GM12878 (cell line): Measurements from ENCODE around the gene USF1. TPM values are rescaled to one million over a fixed set of nuclear protein-coding genes. Genes with fewer than 3 reads are reported as not detected.

Experiments
- ATAC-seq: fragments of 200-7000 bp; cut with Tn5 transposase; 3 replicates; pipeline ENCODE4 v1.9.1; 2020; ENCODE audit warnings: mild to moderate bottlenecking, moderate library complexity
- BruUV-seq: library from RNA; stranded (reverse); fragments of 400-500 nt; replicated peaks from 2 replicates; lab custom pipeline; 2021; lab: Mats Ljungman, UMichigan
- CTCF ChIA-PET: fragments of 300-600 bp; sonication (Branson Sonifier 250); formaldehyde crosslinking; extraction: SDS; loops from one replicate; lab custom pipeline; 2021; ENCODE audit warnings: inconsistent platforms; lab: Yijun Ruan, JAX
- POLR2A ChIA-PET: fragments of 350-600 bp; formaldehyde crosslinking; extraction: SDS; loops from one replicate; lab custom pipeline; 2021; ENCODE audit warnings: inconsistent platforms; lab: Charles Lee
- RAD21 ChIA-PET: fragments of 300-600 bp; sonication (Branson Sonifier 250); formaldehyde crosslinking; loops from one replicate; lab custom pipeline; 2023; ENCODE audit warnings: antibody characterized with exemption; ENCODE audit not compliant: unreplicated experiment; lab: Charles Lee
- SMC1A ChIA-PET: fragments of 300-600 bp; sonication (Branson Sonifier 250); formaldehyde crosslinking; loops from one replicate; lab custom pipeline; 2023; ENCODE audit not compliant: unreplicated experiment, uncharacterized antibody; lab: Charles Lee
- DNase-seq: peaks from one replicate; pipeline ENCODE4 v3.0.0-alpha.2; 2011; ENCODE audit warnings: low read depth, low spot score
- FAIRE-seq: peaks from 3 replicates; lab custom pipeline; 2011; peaks lifted over from hg19 to GRCh38; lab: Jason Lieb, UNC
- H2AFZ ChIP-seq: 2 replicates; pipeline ENCODE4 v1.6.0; 2011; ENCODE audit warnings: low read depth, low read length, control low read depth; ENCODE audit not compliant: control insufficient read depth
- H3K27ac ChIP-seq: 2 replicates; pipeline ENCODE4 v1.5.1; 2011; ENCODE audit warnings: control low read depth; ENCODE audit not compliant: control insufficient read depth, insufficient read depth
- H3K27me3 ChIP-seq, 2 experiments: replicated peaks in 1 of 2; 2 replicates each; pipeline versions ENCODE4 v1.6.0 to v1.6.1; 2011; ENCODE audit warnings: low read length in 1 of 2; ENCODE audit not compliant: control insufficient read depth in 2 of 2, insufficient read depth in 2 of 2
- H3K36me3 ChIP-seq, 2 experiments: 2 replicates each; pipeline ENCODE4 v1.5.1; 2011; ENCODE audit warnings: low read length in 1 of 2; ENCODE audit not compliant: control insufficient read depth in 2 of 2, insufficient read depth in 2 of 2
- H3K4me1 ChIP-seq: 2 replicates; pipeline ENCODE4 v1.6.1; 2011; ENCODE audit warnings: mild to moderate bottlenecking, low read length, moderate library complexity, mixed read lengths; ENCODE audit not compliant: control insufficient read depth, insufficient read depth
- H3K4me2 ChIP-seq: 2 replicates; pipeline ENCODE4 v1.6.0; 2011; ENCODE audit warnings: control low read depth; ENCODE audit not compliant: control insufficient read depth, insufficient read depth
- H3K4me3 ChIP-seq: fragments of 200-600 bp; sonication (generic); 2 replicates; pipeline ENCODE4 v1.5.1; 2016
- H3K79me2 ChIP-seq: 2 replicates; pipeline ENCODE4 v1.6.0; 2011; ENCODE audit warnings: low read length; ENCODE audit not compliant: control insufficient read depth, insufficient read depth
- H3K9ac ChIP-seq: 2 replicates; pipeline ENCODE4 v1.8.0; 2011; ENCODE audit warnings: low read length, control low read depth, mixed read lengths; ENCODE audit not compliant: control insufficient read depth, insufficient read depth
- H3K9me3 ChIP-seq: replicated peaks from 3 replicates; pipeline ENCODE4 v1.5.1; 2011; ENCODE audit warnings: mild to moderate bottlenecking, low read length; ENCODE audit not compliant: control insufficient read depth, insufficient read depth
- H4K20me1 ChIP-seq: 2 replicates; pipeline ENCODE4 v1.6.0; 2011; ENCODE audit not compliant: control insufficient read depth, insufficient read depth
- CBX5 ChIP-seq: sonication (generic); IDR thresholded peaks from 2 replicates; pipeline ENCODE4 v1.6.1; 2016; ENCODE audit warnings: low read depth, moderate library complexity, mild to moderate bottlenecking, inconsistent platforms
- CHD2 ChIP-seq: IDR thresholded peaks from 2 replicates; pipeline ENCODE4 v1.6.1; 2011; ENCODE audit warnings: low read depth, low read length, improper control_type of control experiment, borderline replicate concordance
- DPF2 ChIP-seq: fragments of 450-650 bp; IDR thresholded peaks from 2 replicates; pipeline ENCODE4 v1.6.1; 2017; ENCODE audit warnings: mild to moderate bottlenecking
- HDAC2 ChIP-seq: fragments of 200-600 bp; sonication (generic); IDR thresholded peaks from 2 replicates; pipeline ENCODE4 v1.6.1; 2017
- IKZF1 ChIP-seq: fragments of 450-650 bp; conservative IDR thresholded peaks from 2 replicates; pipeline ENCODE4 v1.6.1; 2017; ENCODE audit warnings: antibody characterized with exemption, mild to moderate bottlenecking
- IKZF2 ChIP-seq, 2 experiments: fragments of 450-650 bp; IDR thresholded peaks; 2 replicates each; pipeline ENCODE4 v1.6.1; 2017; ENCODE audit warnings: mild to moderate bottlenecking in 2 of 2, moderate library complexity in 2 of 2
- KDM1A ChIP-seq: fragments of 200-600 bp; sonication (generic); IDR thresholded peaks from 2 replicates; pipeline ENCODE4 v1.6.1; 2016; ENCODE audit warnings: borderline replicate concordance
- MEF2A ChIP-seq: IDR thresholded peaks from 2 replicates; pipeline ENCODE4 v1.6.1; 2011; ENCODE audit warnings: low read depth, mild to moderate bottlenecking, low read length, moderate library complexity; ENCODE audit not compliant: insufficient read depth
- RAD51 ChIP-seq: fragments of 450-650 bp; IDR thresholded peaks from 2 replicates; pipeline ENCODE4 v1.6.1; 2016; ENCODE audit warnings: moderate library complexity, mild to moderate bottlenecking, inconsistent platforms
- RB1 ChIP-seq: fragments of 450-650 bp; formaldehyde crosslinking; IDR thresholded peaks from 2 replicates; pipeline ENCODE4 v1.6.1; 2017; ENCODE audit warnings: mild to moderate bottlenecking, borderline replicate concordance
- RUNX3 ChIP-seq: IDR thresholded peaks from 2 replicates; pipeline ENCODE4 v1.6.1; 2012; ENCODE audit warnings: low read length, inconsistent platforms
- STAT1 ChIP-seq: fragments of 450-650 bp; conservative IDR thresholded peaks from 2 replicates; pipeline ENCODE4 v1.6.1; 2014; ENCODE audit warnings: antibody characterized with exemption, mild to moderate bottlenecking
- TAF1 ChIP-seq: IDR thresholded peaks from 2 replicates; pipeline ENCODE4 v1.6.1; 2011; ENCODE audit warnings: mild to moderate bottlenecking, low read depth, low read length, borderline replicate concordance
- ZNF622 ChIP-seq: fragments of 450-650 bp; IDR thresholded peaks from 2 replicates; pipeline ENCODE4 v1.6.1; 2017; ENCODE audit warnings: mild to moderate bottlenecking, inconsistent platforms
- WGBS: methylation state at CpG from one replicate; pipeline ENCODE4 v1.1.6; 2016; ENCODE audit warnings: low lambda C conversion rate; ENCODE audit not compliant: insufficient replicate concordance, insufficient coverage; ENCODE audit errors: missing lambda C conversion rate; 5-methylcytosine and 5-hydroxymethylcytosine counted together
- in situ Hi-C: fragments of 300-500 bp; cut with MboI; formaldehyde crosslinking; loops from 9 replicates; pipeline ENCODE4 v1.14.3; 2018; ENCODE audit warnings: mixed read lengths
- intact Hi-C: fragments of 100-400 bp; cut with micrococcal nuclease; formaldehyde crosslinking; loops from one replicate; pipeline ENCODE4 v1.14.2; 2022; ENCODE audit not compliant: unreplicated experiment
- polyA plus RNA-seq, 11 experiments: library from polyadenylated mRNA; depleted of rRNA in 4 of 11; unstranded in 6 of 11; stranded (reverse) in 5 of 11; fragments of >200 nt; fragmentation: Nextera tagmentation in 4 of 11; fragmentation: Illumina TruSeq in 1 of 11; extraction: Ambion mirVana in 4 of 11; extraction: Trizol in 1 of 11; gene quantifications; 1 replicate in 1 of 11; 2 replicates in 10 of 11; pipeline versions ENCODE4 v1.2.1 to v1.2.3, GENCODE V29; 2011 to 2016; ENCODE audit warnings: inconsistent platforms in 2 of 11, missing spikeins in 2 of 11, low read depth in 1 of 11
- total RNA-seq, 4 experiments: library from RNA; depleted of rRNA in 3 of 4; stranded (reverse); fragments of >200 nt in 3 of 4; fragmentation: Illumina TruSeq in 1 of 4; extraction: Trizol in 1 of 4; gene quantifications; 2 replicates each; pipeline versions ENCODE4 v1.2.1 to v1.2.3, GENCODE V29; 2013 to 2021
- TF ChIP-seq, protein P1 (sequence below): fragments of 450-650 bp; formaldehyde crosslinking; IDR thresholded peaks from 2 replicates; pipeline ENCODE4 v1.4.0; 2020; ENCODE audit warnings: mild to moderate bottlenecking, moderate library complexity
- TF ChIP-seq, protein P2 (sequence below), 3 experiments: IDR thresholded peaks in 2 of 3; conservative IDR thresholded peaks in 1 of 3; 2 replicates each; pipeline ENCODE4 v1.5.1; 2011; ENCODE audit warnings: low read depth in 3 of 3, low read length in 3 of 3, mild to moderate bottlenecking in 3 of 3, control low read depth in 2 of 3, moderate library complexity in 2 of 3, inconsistent platforms in 1 of 3, mixed read lengths in 1 of 3; ENCODE audit not compliant: control insufficient read depth in 2 of 3, insufficient read depth in 1 of 3; ENCODE audit errors: extremely low read depth in 1 of 3
- TF ChIP-seq, protein P3 (sequence below): fragments of 450-650 bp; IDR thresholded peaks from 2 replicates; pipeline ENCODE4 v1.6.1; 2017; ENCODE audit warnings: borderline replicate concordance

The USF1 gene
- total and polyA plus RNA-seq, 10 of the 15 experiments (the other 5 are each of a cell fraction or from before 2014, with no cell fraction given), result 9.4 to 92.1 (median 53.5) TPM

DNA sequence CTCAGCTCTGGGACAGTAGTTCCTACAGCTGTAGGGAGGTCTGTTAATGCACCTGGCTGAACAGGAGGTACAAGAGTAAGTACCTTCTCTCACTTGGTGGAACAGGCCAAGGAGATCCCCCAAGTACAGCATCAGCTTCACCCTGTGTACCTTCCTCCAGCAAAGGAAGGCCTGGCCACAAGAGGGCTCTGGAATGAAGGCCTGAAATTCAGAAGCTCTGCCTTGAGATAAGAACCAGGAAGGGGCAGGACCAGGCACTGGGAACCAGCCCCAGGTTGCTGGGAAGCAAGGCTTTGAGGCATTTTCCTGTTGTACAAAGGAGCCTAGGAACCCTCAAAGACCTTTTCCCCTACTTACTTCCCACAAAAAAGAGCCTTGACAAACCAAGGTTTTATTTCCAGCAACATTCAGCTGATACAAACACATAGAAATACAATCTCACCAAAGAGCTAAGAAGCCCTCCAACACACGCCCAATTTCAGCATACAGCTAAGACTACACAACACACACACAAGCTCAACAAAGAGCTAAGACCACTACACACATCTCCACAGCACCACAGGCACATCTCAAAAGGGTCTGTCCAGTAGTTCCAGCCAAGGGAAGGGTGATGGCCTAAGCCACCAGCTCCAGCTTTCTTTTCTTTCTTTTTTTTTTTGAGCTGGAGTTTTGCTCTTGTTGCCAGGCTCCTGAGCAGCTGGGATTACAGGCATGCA is 48.3 kb downstream of the USF1 start:
- Histone ChIP-seq H3K79me2 (no peaks in the 10 kb centered on the region), H3K4me2 (no peak overlapping the region), H3K9ac (no peak overlapping the region), H3K27me3 (no peaks in the 10 kb centered on the region), H3K36me3 (peaks cover 5 to 17% of the 10 kb centered on the region in 2 experiments; a peak in 3 of 4 replicates), H3K27ac (peak overlapping the region; percentile 33; the same call in 1 of the 2 replicates), H4K20me1 (no peaks in the 10 kb centered on the region), H3K4me1 (peaks cover 3% of the 10 kb centered on the region; the same call in 1 of the 2 replicates), H3K4me3 (no peak overlapping the region), H2AFZ (no peak overlapping the region), H3K9me3 (no peaks in the 10 kb centered on the region)
- POLR2A ChIA-PET, result interaction anchor here (0.6 to 1.7 kb wide), 12 partner anchors 10 to 100 kb away, joined by 3 to 13 read pairs (median 4); partner anchors contain the start of genes ARHGAP30, KLHDC9 and TSTD1
- 0% methylated on average over 1 of the region's 1 CpG for WGBS
- FAIRE-seq, result peak; percentile 83
- RAD21 ChIA-PET, result interaction anchor here (0.8 to 2.5 kb wide), 28 partner anchors 8 to 319 kb away, joined by 3 to 42 read pairs (median 5); partner anchors contain the start of genes ARHGAP30, DEDD, F11R and KLHDC9
- SMC1A ChIA-PET, result interaction anchor here (0.6 to 4.7 kb wide), 32 partner anchors 9 to 743 kb away, joined by 3 to 70 read pairs (median 4); partner anchors contain the start of genes ARHGAP30, DEDD, F11R and ITLN2
- ATAC-seq, result peak; percentile 93
- CTCF ChIA-PET, result interaction anchor here (0.6 to 9.7 kb wide), 40 partner anchors 9 to 384 kb away, joined by 3 to 147 read pairs (median 5); partner anchors contain the start of genes ARHGAP30, B4GALT3, DEDD and F11R
- no peak for DNase-seq
- in situ Hi-C loops (no loop called here), intact Hi-C loops (loop anchor here (1.0 kb wide), 2 partner anchors 100 to 142 kb away; no protein-coding TSS in a partner anchor)
- BruUV-seq, result no TSS peak
- TF ChIP-seq ZNF622 (no peak), DPF2 (no peak), KDM1A (no peak), HDAC2 (no peak), MEF2A (no peak), RAD51 (no peak), CBX5 (0 out of 2 replicates have a peak, but pooled peaks have one; percentile 45), IKZF1 (0 out of 2 replicates have a peak, but pooled peaks have one; percentile 22), CHD2 (no peak), RB1 (no peak), TAF1 (no peak), STAT1 (no peak), RUNX3 (peak; percentile 26; the same call in 1 of the 2 replicates), IKZF2 (IDR thresholded peaks at IDR 0.05) (peak in 1 of 2 experiments; percentile 34; a peak in 1 of 4 replicates)
- TF ChIP-seq, protein P1, sequence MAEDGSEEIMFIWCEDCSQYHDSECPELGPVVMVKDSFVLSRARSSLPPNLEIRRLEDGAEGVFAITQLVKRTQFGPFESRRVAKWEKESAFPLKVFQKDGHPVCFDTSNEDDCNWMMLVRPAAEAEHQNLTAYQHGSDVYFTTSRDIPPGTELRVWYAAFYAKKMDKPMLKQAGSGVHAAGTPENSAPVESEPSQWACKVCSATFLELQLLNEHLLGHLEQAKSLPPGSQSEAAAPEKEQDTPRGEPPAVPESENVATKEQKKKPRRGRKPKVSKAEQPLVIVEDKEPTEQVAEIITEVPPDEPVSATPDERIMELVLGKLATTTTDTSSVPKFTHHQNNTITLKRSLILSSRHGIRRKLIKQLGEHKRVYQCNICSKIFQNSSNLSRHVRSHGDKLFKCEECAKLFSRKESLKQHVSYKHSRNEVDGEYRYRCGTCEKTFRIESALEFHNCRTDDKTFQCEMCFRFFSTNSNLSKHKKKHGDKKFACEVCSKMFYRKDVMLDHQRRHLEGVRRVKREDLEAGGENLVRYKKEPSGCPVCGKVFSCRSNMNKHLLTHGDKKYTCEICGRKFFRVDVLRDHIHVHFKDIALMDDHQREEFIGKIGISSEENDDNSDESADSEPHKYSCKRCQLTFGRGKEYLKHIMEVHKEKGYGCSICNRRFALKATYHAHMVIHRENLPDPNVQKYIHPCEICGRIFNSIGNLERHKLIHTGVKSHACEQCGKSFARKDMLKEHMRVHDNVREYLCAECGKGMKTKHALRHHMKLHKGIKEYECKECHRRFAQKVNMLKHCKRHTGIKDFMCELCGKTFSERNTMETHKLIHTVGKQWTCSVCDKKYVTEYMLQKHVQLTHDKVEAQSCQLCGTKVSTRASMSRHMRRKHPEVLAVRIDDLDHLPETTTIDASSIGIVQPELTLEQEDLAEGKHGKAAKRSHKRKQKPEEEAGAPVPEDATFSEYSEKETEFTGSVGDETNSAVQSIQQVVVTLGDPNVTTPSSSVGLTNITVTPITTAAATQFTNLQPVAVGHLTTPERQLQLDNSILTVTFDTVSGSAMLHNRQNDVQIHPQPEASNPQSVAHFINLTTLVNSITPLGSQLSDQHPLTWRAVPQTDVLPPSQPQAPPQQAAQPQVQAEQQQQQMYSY, result no peak
- TF ChIP-seq, protein P2, sequence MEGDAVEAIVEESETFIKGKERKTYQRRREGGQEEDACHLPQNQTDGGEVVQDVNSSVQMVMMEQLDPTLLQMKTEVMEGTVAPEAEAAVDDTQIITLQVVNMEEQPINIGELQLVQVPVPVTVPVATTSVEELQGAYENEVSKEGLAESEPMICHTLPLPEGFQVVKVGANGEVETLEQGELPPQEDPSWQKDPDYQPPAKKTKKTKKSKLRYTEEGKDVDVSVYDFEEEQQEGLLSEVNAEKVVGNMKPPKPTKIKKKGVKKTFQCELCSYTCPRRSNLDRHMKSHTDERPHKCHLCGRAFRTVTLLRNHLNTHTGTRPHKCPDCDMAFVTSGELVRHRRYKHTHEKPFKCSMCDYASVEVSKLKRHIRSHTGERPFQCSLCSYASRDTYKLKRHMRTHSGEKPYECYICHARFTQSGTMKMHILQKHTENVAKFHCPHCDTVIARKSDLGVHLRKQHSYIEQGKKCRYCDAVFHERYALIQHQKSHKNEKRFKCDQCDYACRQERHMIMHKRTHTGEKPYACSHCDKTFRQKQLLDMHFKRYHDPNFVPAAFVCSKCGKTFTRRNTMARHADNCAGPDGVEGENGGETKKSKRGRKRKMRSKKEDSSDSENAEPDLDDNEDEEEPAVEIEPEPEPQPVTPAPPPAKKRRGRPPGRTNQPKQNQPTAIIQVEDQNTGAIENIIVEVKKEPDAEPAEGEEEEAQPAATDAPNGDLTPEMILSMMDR (IDR thresholded peaks at IDR 0.05 in 2 of 3, conservative IDR thresholded peaks at IDR 0.05 in 1 of 3; ENCODE audit: control insufficient read depth in 2 of 3, extremely low read depth in 1 of 3, insufficient read depth in 1 of 3, low read depth in 3 of 3, low read length in 3 of 3), result peak; percentile 65 to 80 (median 72)
- TF ChIP-seq, protein P3, sequence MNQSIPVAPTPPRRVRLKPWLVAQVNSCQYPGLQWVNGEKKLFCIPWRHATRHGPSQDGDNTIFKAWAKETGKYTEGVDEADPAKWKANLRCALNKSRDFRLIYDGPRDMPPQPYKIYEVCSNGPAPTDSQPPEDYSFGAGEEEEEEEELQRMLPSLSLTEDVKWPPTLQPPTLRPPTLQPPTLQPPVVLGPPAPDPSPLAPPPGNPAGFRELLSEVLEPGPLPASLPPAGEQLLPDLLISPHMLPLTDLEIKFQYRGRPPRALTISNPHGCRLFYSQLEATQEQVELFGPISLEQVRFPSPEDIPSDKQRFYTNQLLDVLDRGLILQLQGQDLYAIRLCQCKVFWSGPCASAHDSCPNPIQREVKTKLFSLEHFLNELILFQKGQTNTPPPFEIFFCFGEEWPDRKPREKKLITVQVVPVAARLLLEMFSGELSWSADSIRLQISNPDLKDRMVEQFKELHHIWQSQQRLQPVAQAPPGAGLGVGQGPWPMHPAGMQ, result no peak
